Activated gamma-delta T cell treated with anti-CD3 and anti-CD28 coated beads, Interleukin-2, amount 50 U/mL, for 16 hours (primary cell): ENCODE data around the gene PNMA6F.

Source experiments
- DNase-seq: peaks from one replicate; pipeline ENCODE4 v3.0.0-alpha.2; 2020; ENCODE audit warnings: low read depth

The PNMA6F gene

DNA sequence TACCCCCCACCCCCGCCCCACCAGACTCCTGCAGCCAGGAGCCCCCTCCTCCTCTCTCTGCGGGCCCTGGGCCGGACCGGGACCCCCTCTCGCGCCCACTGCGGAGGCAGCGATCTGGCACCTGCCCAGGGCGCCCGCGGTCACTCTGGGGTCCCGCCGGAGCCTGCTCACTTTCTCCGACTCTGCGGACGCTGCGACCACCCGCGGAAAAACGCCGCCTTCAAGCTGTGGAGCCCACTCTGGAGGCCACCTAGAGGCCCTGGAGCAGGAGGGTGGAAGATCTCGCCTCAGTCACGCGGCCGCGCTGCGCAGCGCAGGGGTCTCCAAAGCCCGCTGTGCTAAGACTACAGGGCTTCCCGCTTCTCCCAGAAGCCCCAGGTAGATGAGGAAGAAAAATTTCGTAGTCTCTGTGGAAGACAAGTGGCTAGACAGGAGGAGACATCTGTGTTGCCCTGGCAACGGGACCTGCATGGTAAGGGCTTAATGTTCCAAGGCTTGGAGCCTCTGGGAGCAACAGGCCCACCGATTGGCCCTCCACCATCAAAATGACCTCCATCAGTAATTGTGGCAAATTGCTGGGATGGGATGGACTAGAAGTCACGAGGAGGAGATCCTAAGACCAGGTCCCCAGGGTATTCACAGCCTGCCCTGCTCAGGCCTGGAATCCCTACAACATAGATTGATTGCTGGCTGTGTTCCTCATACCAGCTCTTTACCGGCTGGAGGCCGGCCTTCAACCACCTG lies at the start of gene PNMA6F:
Gene PNMA6F (minus strand): TSS at position 387 of the 744 bp plus-strand sequence. CDS start 1,093 bp downstream, outside the sequence.
- no peak for DNase-seq

DNA sequence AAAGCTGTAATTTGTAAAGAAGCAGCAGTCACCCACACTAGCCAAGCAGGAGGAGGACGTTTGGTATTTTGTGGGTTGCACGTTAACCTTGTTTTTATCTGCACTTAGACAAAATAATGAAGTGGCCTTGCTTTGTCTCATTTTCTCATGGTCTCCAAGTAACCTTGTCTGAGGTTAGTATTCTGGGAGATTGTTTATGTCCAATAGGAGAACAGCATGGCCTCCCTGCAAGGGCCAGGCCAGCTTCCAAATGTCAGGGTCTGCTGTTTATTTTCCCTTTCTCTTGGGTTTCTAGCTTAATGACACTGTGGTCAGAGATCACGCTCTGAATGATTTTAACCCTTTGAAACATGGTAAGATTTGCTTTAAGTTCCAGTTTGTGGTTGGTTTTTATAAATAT lies 49.7 kb upstream of the PNMA6F start:
- DNase-seq: no peak

DNA sequence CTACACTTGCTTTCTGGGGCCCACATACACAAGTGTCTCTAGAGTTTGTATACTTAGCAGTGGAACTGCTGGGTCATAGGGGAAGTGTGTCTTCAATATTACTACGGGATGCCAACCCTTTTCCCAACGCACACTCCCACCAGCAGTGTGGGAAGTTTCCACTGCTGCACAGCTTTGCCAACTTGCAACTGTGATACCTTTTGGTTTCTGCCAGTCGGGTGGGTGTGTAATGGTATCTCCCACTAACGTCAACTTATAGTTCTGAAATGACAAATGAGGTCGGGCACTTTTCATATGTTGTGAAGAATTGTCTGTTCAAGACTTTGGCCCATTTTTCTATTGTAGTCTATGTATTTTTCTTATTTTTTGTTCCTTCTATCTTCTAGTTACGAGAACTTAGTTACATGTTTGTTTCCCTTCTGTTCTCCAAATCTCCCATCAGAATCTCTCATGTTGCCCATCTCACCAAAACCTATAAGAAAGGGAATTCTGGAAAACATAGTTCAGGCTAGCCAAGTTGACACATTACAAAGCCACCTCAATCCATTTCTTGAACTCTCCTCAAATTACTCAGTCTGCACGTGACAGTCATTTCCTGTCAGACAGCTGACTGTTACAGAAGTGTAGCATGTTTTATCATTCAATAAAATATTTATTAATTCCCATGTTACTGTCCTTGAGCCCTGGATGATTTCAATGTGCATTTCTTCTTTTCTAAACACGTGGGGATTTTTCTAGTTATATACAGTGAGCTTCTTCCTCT lies 48.9 kb upstream of the PNMA6F start:
- no peak for DNase-seq

DNA sequence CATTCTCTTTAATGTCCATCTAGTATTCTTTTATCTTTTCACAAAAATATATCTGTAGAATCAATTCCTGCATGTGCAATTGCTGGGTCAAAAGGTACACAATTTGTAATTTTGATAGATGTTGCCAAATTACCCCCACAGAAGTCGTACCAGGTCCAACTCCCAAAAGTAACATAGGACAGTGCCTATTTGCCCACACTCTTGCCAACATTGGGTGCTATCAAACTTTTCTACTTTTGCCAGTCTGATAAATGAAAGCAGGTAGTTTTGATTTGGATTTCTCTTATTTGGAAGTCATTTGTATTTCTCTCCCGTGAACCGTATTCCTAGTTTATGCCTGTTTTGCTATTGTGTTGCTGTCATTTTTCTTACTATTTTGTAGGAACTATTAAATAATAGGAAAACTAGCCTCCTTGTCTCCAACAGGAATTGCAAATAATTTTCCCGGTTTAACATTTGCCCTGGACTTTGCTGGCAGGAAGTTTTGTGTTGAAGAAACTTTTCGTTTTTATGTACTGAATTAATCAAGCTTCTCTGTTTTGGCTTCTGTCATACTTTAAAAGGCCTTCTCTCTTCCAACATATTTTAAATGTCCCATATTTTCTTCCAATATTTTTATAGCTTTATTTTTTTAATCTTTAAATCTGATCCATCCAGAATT lies 45.4 kb upstream of the PNMA6F start:
- no peak for DNase-seq

DNA sequence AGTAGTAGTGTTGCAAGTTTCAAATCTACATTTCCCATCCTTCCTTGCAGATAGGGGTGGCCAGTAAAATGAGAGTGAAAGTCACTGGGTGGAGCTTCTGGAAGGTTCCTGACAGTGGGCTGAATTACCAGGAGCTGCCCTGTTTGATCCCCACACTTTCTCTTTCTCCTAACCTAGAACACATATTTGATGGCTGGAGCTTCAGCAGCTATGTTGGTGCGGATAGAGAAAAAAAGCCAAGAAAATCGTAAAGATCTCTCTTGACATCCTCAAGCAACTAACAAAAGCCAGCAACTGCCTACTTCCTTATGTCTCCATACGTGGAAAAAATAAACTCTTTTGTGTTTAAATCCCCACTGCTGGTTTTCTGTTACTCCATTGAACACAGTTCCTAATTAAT lies 44.6 kb upstream of the PNMA6F start:
- DNase-seq: no peak

DNA sequence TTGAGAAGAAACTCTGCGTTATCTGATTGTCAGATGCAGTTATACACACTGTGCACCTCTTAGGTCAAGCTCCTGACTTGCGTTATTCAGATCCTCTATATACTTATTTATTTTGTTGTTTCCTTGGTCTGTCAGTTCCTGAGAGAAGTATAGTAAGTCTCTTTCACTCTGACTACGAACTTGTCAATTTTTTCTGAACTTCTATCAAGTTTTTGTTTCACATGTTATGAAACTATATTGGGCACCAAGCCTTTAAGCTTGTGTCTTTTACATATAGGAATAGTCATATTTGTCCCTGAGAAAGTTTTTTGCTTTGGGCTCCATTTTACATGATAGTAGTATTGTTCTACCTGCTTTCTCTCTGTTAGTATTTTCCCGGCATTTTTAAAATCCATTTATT lies 44.1 kb upstream of the PNMA6F start:
- no peak for DNase-seq

DNA sequence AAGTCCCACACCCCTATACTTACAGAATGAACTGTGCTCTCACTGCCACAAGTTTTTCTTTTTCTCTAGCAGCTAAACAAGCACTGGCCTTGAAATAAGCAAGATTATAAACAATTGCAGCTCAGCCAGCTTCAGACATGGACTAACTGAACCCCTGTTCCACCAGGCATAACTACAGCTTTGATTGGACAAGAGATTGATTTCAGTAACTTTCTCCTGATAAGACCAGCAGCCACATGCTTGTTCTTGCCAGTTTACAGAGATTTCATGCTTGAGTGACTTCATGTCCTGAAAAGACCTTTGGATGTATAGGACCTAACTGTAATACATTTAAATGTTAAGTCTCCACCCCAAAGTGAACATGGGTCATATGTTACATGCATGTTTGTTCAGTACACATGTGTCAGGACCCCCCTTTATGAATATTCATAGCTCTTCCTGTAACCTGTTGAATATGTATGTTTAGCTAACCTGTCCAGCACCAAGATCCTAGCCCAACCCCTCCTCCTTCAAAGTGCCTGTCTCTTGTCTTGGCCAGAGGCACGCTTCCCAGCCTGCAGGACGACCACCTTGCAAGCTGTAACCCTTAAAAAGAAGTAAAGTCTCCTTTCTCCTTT lies 40.3 kb upstream of the PNMA6F start:
- DNase-seq: no peak

DNA sequence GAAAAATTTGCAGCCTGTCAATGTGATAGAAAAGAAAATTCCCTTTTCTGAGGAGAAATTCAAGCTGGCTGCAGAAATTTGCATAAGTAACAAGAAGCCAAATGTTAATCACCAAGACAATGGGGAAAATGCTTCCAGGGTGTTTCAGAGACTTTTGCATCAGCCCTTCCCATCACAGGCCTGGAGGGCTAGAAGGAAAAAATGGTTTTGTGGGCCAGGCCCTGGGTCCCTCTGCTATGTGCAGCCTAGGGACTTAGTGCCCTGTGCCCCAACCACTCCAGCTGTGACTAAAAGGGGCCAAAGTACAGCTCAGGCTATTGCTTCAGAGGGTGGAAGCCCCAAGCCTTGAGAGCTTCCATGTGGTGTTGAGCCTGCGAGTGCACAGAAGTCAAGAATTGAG lies 36.3 kb upstream of the PNMA6F start:
- no peak for DNase-seq

DNA sequence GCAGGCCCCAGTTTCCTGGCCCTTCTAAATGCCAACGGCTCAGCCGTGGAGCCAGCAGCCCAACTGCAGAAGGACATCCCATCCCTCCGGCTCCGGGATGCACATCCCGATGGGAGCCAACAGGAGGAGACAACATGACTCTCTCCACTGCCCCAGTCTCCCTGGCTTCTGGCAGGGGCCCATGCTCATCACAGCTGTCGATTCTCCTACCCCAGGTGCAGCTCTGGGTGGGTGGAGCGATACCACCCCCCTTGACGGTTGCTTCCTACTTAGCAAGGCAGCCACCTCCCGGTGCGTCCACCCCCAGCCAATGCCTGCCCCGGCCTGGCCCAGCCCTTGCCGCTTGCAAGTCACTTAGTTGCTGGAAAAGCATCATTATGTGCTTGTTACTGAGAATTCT lies 31.8 kb upstream of the PNMA6F start:
- no peak for DNase-seq

DNA sequence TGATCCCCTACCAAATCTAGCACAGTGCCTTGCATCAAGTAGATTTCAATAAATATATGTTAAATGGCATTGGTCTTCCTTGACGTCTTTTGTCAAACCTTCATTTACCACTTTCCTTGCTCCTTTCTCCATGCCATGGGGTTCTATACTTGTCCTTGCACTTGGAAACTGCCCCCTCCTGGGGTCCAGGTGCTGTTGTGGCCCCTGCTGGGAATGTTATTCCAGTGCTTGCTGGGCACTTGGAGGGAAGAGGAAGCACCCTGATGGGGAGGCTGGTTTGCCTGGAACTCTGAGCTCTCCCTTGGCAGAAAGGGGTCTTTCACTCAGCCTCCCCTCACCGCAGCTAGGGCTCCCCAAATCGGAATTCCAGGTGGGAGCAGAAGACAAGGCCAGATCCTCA lies 31.3 kb upstream of the PNMA6F start:
- DNase-seq: no peak

DNA sequence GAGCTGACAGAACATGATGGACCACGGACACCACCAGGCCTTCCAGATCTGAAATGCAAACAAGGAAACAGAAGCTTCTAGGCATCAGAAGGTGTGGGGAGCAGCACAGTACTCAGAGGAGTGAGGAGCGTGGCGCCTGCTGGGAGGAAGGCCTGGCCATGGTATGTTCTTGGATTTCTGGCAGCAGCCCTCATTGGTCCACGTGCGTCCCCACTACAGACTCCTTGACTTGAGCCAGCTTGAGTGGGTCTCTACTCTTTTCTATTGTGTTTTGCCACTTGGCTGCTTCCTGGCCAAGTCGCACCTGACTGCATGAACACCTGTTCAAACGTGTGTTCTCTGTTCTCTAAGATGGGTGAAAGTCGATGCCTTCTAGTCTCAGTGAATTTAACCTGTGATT lies 30.4 kb upstream of the PNMA6F start:
- no peak for DNase-seq

DNA sequence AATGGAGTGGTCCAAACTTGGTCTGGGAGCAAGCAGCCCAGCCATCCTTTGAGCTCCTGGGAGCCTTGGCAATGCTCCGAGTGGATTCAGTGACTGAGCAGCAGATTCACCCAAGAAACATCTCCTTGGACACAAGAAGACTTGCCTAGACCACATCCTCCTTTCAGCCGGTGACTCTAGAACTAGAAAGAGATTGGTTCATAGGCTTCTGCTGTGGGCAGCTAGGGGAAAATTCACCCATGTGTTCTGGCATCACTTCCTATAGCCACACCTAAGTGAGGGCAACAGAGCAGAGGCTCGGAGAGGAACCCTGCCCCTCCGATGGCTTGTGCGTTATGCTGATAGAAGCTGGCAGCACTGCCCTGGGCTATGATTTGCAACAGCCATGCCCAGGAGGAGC lies 28.4 kb upstream of the PNMA6F start:
- no peak for DNase-seq

DNA sequence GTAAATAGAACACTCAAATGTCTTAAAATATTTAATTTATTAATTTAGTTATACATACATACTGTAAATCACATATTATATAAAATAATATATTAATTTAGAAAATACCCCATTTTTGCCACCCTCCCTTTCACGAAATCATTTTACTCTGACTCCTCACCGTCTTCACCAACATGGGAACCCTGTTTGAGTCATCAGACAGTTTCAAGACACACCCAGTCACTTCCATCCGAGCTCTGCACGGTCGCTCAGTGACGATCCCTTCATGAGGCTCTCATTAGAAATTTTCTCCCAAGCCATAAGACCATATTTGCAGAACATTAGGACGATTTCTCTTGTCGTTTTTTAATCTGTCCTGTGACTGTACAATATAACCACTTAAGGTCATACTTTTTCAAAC lies 26.9 kb upstream of the PNMA6F start:
- no peak for DNase-seq

DNA sequence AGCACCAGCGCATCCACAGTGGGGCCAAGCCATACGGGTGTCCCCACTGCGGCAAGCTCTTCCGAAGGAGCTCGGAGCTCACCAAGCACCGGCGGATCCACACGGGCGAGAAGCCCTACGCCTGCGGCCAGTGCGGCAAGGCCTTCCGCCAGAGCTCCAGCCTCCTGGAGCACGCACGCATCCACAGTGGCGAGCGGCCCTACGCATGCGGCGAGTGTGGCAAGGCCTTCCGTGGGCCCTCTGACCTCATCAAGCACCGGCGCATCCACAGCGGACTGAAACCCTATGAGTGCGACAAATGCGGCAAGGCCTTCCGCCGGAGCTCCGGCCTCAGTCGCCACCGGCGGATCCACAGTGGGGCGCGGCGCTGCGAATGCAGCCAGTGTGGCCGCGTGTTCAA lies 26.0 kb upstream of the PNMA6F start:
- no peak for DNase-seq

DNA sequence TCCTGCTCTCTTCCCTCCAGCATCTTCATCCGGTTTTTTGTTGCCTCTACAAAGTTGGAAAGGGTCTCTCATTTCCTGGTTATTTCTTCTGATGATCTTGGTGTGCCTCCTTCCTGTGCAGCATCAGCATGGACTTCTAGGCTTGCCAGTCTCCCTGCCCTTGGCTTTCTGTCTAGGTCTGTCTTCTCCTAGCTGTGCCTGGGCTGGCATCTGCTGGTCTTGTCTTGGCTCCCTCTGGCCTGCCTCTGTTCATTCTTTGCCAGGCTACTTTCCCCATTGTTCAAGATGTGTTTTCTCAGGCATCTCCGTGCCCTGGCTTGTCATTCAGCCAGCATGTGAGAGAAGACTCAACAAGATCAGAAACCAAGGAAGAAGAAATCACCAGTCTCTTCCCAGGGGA lies 22.1 kb upstream of the PNMA6F start:
- DNase-seq: no peak

DNA sequence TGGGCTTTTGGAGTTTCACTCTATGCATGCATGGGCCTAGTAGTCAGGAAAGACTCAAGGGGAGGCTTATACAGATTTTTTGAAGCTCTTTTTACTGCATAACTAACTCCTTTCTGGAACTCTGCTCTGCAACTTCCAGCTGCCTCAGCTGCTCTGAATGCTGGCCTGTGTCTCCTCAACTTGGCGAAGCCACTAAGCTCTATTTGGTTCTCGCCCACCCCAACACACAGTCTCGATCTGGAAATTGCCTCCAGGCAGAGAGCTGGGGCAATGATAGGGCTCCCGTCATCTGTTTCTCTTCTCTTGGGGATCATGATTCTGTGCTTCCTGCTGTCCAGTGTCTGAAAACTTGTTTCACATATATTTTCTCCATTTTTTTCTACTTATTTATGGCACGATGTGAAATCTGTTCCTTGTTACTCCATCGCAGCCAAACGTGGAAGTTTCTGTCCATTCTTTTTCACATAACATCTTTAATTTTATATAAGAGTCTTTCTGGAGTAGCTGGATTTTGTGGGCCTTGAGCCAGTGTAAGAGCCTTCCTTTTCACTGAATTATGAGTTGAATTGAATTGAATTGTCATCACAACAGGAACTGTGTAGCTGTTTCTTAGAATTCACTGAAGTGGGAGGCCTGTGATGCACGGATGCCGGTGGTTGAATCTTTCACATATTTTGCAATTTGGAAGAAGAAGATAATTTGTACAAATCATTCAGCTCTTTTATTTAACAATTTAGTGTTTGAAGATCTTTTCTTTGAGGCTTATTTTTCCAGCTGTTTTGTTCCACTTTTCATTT lies 21.4 kb upstream of the PNMA6F start:
- DNase-seq: no peak

DNA sequence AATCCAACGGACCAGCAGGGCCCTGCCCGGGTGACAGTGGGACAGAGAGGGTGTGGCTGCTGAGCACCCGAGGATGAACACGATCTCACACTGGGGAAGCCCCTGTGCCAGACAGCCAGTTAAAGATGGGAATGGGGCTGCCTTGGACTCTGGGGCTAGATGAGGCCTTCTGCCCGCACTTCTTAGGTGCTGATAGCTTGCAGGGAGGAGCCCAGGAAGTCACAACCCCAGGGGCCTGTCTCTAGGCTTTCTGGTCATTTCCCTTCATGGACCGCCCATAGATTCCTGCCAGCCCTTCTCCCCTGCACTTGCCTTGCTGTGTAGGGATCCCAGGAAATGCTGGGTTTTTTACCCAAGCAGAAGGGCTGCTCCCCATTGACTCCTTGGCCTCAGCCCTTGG lies 18.5 kb upstream of the PNMA6F start:
- DNase-seq: no peak

DNA sequence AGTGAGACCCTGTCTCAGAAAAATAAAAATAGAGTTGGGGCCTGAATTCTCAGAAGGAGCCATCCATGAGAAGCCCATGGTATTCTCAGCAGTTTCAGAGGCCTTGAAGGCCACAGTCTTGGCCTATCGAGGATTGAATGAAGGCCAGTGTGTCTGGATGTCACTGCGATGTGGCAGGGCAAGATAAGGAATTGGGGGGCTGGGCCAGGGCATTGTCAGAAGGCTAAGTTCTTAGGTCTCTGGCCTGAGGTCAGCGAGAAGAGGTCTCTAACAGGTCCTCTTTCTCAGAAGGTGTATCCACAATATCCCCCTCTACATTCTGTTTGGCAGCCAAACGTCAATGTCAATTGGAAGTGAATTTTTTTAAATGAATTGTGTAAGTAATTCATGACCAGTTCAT lies 18.1 kb upstream of the PNMA6F start:
- DNase-seq: no peak

DNA sequence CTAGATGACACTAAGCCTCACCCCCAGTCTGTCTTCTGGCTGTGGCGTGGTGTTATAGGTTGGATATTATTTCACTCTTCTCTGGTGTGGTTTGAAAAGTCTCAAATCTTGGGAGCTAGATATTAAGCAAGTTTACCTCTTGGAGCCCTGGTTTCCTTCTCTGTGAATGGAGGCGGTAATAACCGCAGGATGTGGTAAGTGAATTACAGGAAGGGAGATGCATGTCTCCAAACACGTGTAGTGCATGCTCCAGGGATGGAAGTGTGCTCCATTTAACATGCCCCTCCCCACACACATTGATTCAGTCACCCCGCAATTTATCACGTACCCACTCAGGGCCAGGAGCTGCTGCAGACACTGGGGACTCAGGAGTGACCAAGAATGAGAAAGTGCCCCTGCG lies 17.3 kb upstream of the PNMA6F start:
- DNase-seq: no peak

DNA sequence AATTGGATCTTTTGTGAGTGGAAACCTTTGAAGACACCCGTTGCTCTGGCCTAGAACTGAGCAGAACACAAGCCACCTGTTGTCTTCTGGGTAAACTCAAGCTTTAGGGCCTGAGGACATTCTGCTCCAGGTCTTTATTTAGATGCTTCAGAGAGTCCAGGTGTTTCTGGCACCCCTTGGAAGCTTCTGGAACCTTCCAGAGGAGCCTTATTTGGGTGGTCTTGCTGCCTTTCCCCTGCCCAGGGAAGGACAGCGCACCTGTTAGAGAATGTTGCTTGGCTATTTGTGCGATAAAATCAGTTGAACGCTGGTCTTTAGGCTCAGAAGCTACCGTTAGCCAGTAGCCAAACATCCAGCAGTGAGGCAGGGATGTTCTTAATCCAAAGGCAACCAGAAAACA lies 15.4 kb upstream of the PNMA6F start:
- DNase-seq: no peak

DNA sequence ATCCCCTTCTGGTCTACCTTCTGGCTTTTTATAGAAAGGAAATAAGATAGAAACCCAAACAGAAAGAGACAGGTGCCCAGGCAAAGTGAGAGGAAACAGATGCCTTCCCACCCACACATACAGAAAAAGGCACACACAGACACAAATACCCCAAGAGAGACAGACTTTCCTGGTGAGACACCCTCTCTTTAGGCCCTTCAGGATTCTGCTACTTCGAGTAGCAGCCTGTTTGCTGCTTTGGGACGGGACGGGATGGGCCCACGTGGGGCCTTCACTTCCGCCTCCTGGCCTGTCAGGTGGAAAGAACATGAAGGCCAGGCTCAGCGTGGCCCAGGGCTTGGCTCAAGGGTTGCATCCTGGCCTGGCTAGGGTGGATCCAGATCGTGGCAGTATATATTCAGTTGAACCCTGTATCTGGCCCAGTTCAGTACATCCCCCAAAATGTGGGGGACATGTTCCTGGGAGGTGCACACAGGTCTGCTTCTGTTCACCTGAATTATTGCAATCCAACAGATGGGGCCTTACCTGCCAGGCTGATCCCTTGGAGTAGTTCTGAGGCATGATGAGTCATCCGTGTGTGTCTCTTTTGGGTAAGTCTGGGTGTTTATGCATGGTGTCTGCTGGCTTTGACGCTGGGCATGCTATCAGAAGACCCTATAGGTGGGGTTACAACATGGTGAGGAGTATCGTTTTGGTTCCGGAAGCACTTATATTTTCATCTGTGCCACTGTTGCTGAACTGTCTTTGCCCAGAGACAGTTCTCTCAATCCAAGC lies 14.7 kb upstream of the PNMA6F start:
- no peak for DNase-seq
